GM12878 (cell line): ENCODE data around the gene AHNAK2. TPM values are rescaled to one million over a fixed set of nuclear protein-coding genes. Genes with fewer than 3 reads are reported as not detected.

ENCODE experiments used
- ATAC-seq: fragments of 200-7000 bp; cut with Tn5 transposase; 3 replicates; pipeline ENCODE4 v1.9.1; 2020; ENCODE audit warnings: mild to moderate bottlenecking, moderate library complexity
- BruUV-seq: library from RNA; stranded (reverse); fragments of 400-500 nt; replicated peaks from 2 replicates; lab custom pipeline; 2021; lab: Mats Ljungman, UMichigan
- CTCF ChIA-PET: fragments of 300-600 bp; sonication (Branson Sonifier 250); formaldehyde crosslinking; extraction: SDS; loops from one replicate; lab custom pipeline; 2021; ENCODE audit warnings: inconsistent platforms; lab: Yijun Ruan, JAX
- POLR2A ChIA-PET: fragments of 350-600 bp; formaldehyde crosslinking; extraction: SDS; loops from one replicate; lab custom pipeline; 2021; ENCODE audit warnings: inconsistent platforms; lab: Charles Lee
- RAD21 ChIA-PET: fragments of 300-600 bp; sonication (Branson Sonifier 250); formaldehyde crosslinking; loops from one replicate; lab custom pipeline; 2023; ENCODE audit warnings: antibody characterized with exemption; ENCODE audit not compliant: unreplicated experiment; lab: Charles Lee
- SMC1A ChIA-PET: fragments of 300-600 bp; sonication (Branson Sonifier 250); formaldehyde crosslinking; loops from one replicate; lab custom pipeline; 2023; ENCODE audit not compliant: unreplicated experiment, uncharacterized antibody; lab: Charles Lee
- DNase-seq: peaks from one replicate; pipeline ENCODE4 v3.0.0-alpha.2; 2011; ENCODE audit warnings: low read depth, low spot score
- FAIRE-seq: peaks from 3 replicates; lab custom pipeline; 2011; peaks lifted over from hg19 to GRCh38; lab: Jason Lieb, UNC
- H2AFZ ChIP-seq: 2 replicates; pipeline ENCODE4 v1.6.0; 2011; ENCODE audit warnings: low read depth, low read length, control low read depth; ENCODE audit not compliant: control insufficient read depth
- H3K27ac ChIP-seq: 2 replicates; pipeline ENCODE4 v1.5.1; 2011; ENCODE audit warnings: control low read depth; ENCODE audit not compliant: control insufficient read depth, insufficient read depth
- H3K27me3 ChIP-seq, 2 experiments: replicated peaks in 1 of 2; 2 replicates each; pipeline versions ENCODE4 v1.6.0 to v1.6.1; 2011; ENCODE audit warnings: low read length in 1 of 2; ENCODE audit not compliant: control insufficient read depth in 2 of 2, insufficient read depth in 2 of 2
- H3K36me3 ChIP-seq, 2 experiments: 2 replicates each; pipeline ENCODE4 v1.5.1; 2011; ENCODE audit warnings: low read length in 1 of 2; ENCODE audit not compliant: control insufficient read depth in 2 of 2, insufficient read depth in 2 of 2
- H3K4me1 ChIP-seq: 2 replicates; pipeline ENCODE4 v1.6.1; 2011; ENCODE audit warnings: mild to moderate bottlenecking, low read length, moderate library complexity, mixed read lengths; ENCODE audit not compliant: control insufficient read depth, insufficient read depth
- H3K4me2 ChIP-seq: 2 replicates; pipeline ENCODE4 v1.6.0; 2011; ENCODE audit warnings: control low read depth; ENCODE audit not compliant: control insufficient read depth, insufficient read depth
- H3K4me3 ChIP-seq: fragments of 200-600 bp; sonication (generic); 2 replicates; pipeline ENCODE4 v1.5.1; 2016
- H3K79me2 ChIP-seq: 2 replicates; pipeline ENCODE4 v1.6.0; 2011; ENCODE audit warnings: low read length; ENCODE audit not compliant: control insufficient read depth, insufficient read depth
- H3K9ac ChIP-seq: 2 replicates; pipeline ENCODE4 v1.8.0; 2011; ENCODE audit warnings: low read length, control low read depth, mixed read lengths; ENCODE audit not compliant: control insufficient read depth, insufficient read depth
- H3K9me3 ChIP-seq: replicated peaks from 3 replicates; pipeline ENCODE4 v1.5.1; 2011; ENCODE audit warnings: mild to moderate bottlenecking, low read length; ENCODE audit not compliant: control insufficient read depth, insufficient read depth
- H4K20me1 ChIP-seq: 2 replicates; pipeline ENCODE4 v1.6.0; 2011; ENCODE audit not compliant: control insufficient read depth, insufficient read depth
- ATF3 ChIP-seq: IDR thresholded peaks from 2 replicates; pipeline ENCODE4 v1.6.1; 2011; ENCODE audit warnings: low read depth, mild to moderate bottlenecking, low read length, moderate library complexity, borderline replicate concordance; ENCODE audit errors: extremely low read depth
- CREB1 ChIP-seq: IDR thresholded peaks from 2 replicates; pipeline ENCODE4 v1.6.1; 2012; ENCODE audit warnings: low read depth, mild to moderate bottlenecking, inconsistent platforms
- FOXM1 ChIP-seq: IDR thresholded peaks from 2 replicates; pipeline ENCODE4 v1.6.1; 2012; ENCODE audit warnings: low read depth, mild to moderate bottlenecking, inconsistent platforms, low read length, moderate library complexity
- HDGF ChIP-seq: fragments of 450-650 bp; IDR thresholded peaks from 2 replicates; pipeline ENCODE4 v1.6.1; 2016; ENCODE audit warnings: antibody characterized with exemption
- LARP7 ChIP-seq: fragments of 450-650 bp; IDR thresholded peaks from 2 replicates; pipeline ENCODE4 v1.6.1; 2017; ENCODE audit warnings: mild to moderate bottlenecking
- MTA3 ChIP-seq: IDR thresholded peaks from 2 replicates; pipeline ENCODE4 v1.6.1; 2012; ENCODE audit warnings: low read length, inconsistent platforms, borderline replicate concordance
- MXI1 ChIP-seq: fragments of 150-350 bp; IDR thresholded peaks from 2 replicates; pipeline ENCODE4 v1.6.1; 2011; ENCODE audit warnings: low read depth, mild to moderate bottlenecking, inconsistent platforms, low read length, improper control_type of control experiment
- NBN ChIP-seq: fragments of 450-650 bp; IDR thresholded peaks from 2 replicates; pipeline ENCODE4 v1.6.1; 2016
- NKRF ChIP-seq: fragments of 450-650 bp; conservative IDR thresholded peaks from 2 replicates; pipeline ENCODE4 v1.6.1; 2017; ENCODE audit warnings: mild to moderate bottlenecking, moderate library complexity
- PAX5 ChIP-seq: IDR thresholded peaks from 2 replicates; pipeline ENCODE4 v1.6.1; 2011; ENCODE audit warnings: low read depth, low read length, borderline replicate concordance
- POU2F2 ChIP-seq: IDR thresholded peaks from 3 replicates; pipeline ENCODE4 v1.6.1; 2011; ENCODE audit warnings: low read depth, mild to moderate bottlenecking, low read length, borderline replicate concordance
- ZZZ3 ChIP-seq: IDR thresholded peaks from 2 replicates; pipeline ENCODE4 v1.6.1; 2011; ENCODE audit warnings: low read depth; ENCODE audit not compliant: control insufficient read depth, insufficient read length
- WGBS: methylation state at CpG from one replicate; pipeline ENCODE4 v1.1.6; 2016; ENCODE audit warnings: low lambda C conversion rate; ENCODE audit not compliant: insufficient replicate concordance, insufficient coverage; ENCODE audit errors: missing lambda C conversion rate; 5-methylcytosine and 5-hydroxymethylcytosine counted together
- in situ Hi-C: fragments of 300-500 bp; cut with MboI; formaldehyde crosslinking; loops from 9 replicates; pipeline ENCODE4 v1.14.3; 2018; ENCODE audit warnings: mixed read lengths
- intact Hi-C: fragments of 100-400 bp; cut with micrococcal nuclease; formaldehyde crosslinking; loops from one replicate; pipeline ENCODE4 v1.14.2; 2022; ENCODE audit not compliant: unreplicated experiment
- polyA plus RNA-seq, 11 experiments: library from polyadenylated mRNA; depleted of rRNA in 4 of 11; unstranded in 6 of 11; stranded (reverse) in 5 of 11; fragments of >200 nt; fragmentation: Nextera tagmentation in 4 of 11; fragmentation: Illumina TruSeq in 1 of 11; extraction: Ambion mirVana in 4 of 11; extraction: Trizol in 1 of 11; gene quantifications; 1 replicate in 1 of 11; 2 replicates in 10 of 11; pipeline versions ENCODE4 v1.2.1 to v1.2.3, GENCODE V29; 2011 to 2016; ENCODE audit warnings: inconsistent platforms in 2 of 11, missing spikeins in 2 of 11, low read depth in 1 of 11
- total RNA-seq, 4 experiments: library from RNA; depleted of rRNA in 3 of 4; stranded (reverse); fragments of >200 nt in 3 of 4; fragmentation: Illumina TruSeq in 1 of 4; extraction: Trizol in 1 of 4; gene quantifications; 2 replicates each; pipeline versions ENCODE4 v1.2.1 to v1.2.3, GENCODE V29; 2013 to 2021

Gene AHNAK2
- total and polyA plus RNA-seq, 10 of the 15 experiments (the other 5 are each of a cell fraction or from before 2014, with no cell fraction given) = 0.03 to 0.10 TPM; not detected in 8

- TF ChIP-seq ATF3 (no peak), ZZZ3 (no peak), FOXM1 (no peak), POU2F2 (peak; percentile 99), NBN (peak; percentile 83), MTA3 (no peak), HDGF (no peak), PAX5 (peak; percentile 81), MXI1 (peak; percentile 84; the same call in 1 of the 2 replicates), CREB1 (peak; percentile 44; the same call in 1 of the 2 replicates)
Observed at GRCh38 chr14:104926619-104927431, 51.3 kb downstream of the AHNAK2 start (continued).

- TF ChIP-seq NKRF (no peak), LARP7 (peak; percentile 57; the same call in 1 of the 2 replicates)
- Histone ChIP-seq H4K20me1 (no peaks in the 10 kb centered on the region; the same call in 1 of the 2 replicates), H3K9me3 (peaks cover 6% of the 10 kb centered on the region; the same call in 2 of the 3 replicates), H3K4me1 (peaks cover 48% of the 10 kb centered on the region), H2AFZ (no peak overlapping the region), H3K27ac (peak overlapping the region; percentile 78), H3K27me3 (peaks cover 0 to 2% of the 10 kb centered on the region in 2 experiments; a peak in 2 of 4 replicates), H3K4me2 (peak overlapping the region; percentile 95), H3K79me2 (0 out of 2 replicates have a peak, but pooled peaks cover 2% of the 10 kb centered on the region), H3K36me3 (no peaks in the 10 kb centered on the region), H3K9ac (peak overlapping the region; percentile 47), H3K4me3 (peak overlapping the region; percentile 67)
- ChIA-PET RAD21 (no interaction called here), CTCF (interaction anchor here (0.5 to 1.4 kb wide), 3 partner anchors 10 to 120 kb away, joined by 3 to 4 read pairs (median 4); no protein-coding TSS in a partner anchor), POLR2A (no interaction called here), SMC1A (no interaction called here)
- ATAC-seq (no peak), DNase-seq (no peak), FAIRE-seq (no peak)
- intact Hi-C loops (no loop called here), in situ Hi-C loops (no loop called here)
- BruUV-seq = no TSS peak
- 45% methylated on average over 15 of the region's 15 CpGs for WGBS
Observed at GRCh38 chr14:104925855-104926609, 52.1 kb downstream of the AHNAK2 start.
